Mesendoderm (in vitro differentiated cells): ENCODE results near the gene DMRTB1.
A peak's percentile ranks its signal among the peaks of the same experiment; 100 is the strongest.

Experiments used
- DNase-seq: peaks from one replicate; pipeline ENCODE4 v3.0.0; 2013
- H2AK5ac ChIP-seq: 2 replicates; pipeline ENCODE4 v1.6.1; 2013; ENCODE audit warnings: low read length, inconsistent platforms
- H2BK120ac ChIP-seq: 2 replicates; pipeline ENCODE4 v1.6.1; 2013; ENCODE audit warnings: low read depth, mild to moderate bottlenecking, low read length, moderate library complexity, mixed read lengths
- H2BK15ac ChIP-seq: replicated peaks from 2 replicates; pipeline ENCODE4 v1.6.1; 2013; ENCODE audit warnings: low read depth, mild to moderate bottlenecking, moderate library complexity
- H2BK5ac ChIP-seq: 2 replicates; pipeline ENCODE4 v1.6.1; 2013; ENCODE audit warnings: low read length, inconsistent platforms
- H3K18ac ChIP-seq: 2 replicates; pipeline ENCODE4 v1.6.1; 2013; ENCODE audit warnings: mild to moderate bottlenecking, low read length, mixed read lengths
- H3K23ac ChIP-seq: one replicate; pipeline ENCODE4 v1.6.1; 2013; ENCODE audit warnings: low read length
- H3K27ac ChIP-seq: 2 replicates; pipeline ENCODE4 v1.5.1; 2013; ENCODE audit warnings: low read depth, mild to moderate bottlenecking, inconsistent platforms, low read length, moderate library complexity
- H3K27me3 ChIP-seq: 2 replicates; pipeline ENCODE4 v1.6.1; 2013; ENCODE audit warnings: low read length, control low read depth, mild to moderate bottlenecking, inconsistent platforms; ENCODE audit not compliant: insufficient read depth, poor library complexity
- H3K36me3 ChIP-seq: 2 replicates; pipeline ENCODE4 v1.6.1; 2013; ENCODE audit warnings: low read length, inconsistent platforms; ENCODE audit not compliant: control insufficient read depth, insufficient read depth
- H3K4ac ChIP-seq: one replicate; pipeline ENCODE4 v1.6.1; 2013; ENCODE audit warnings: low read depth, mild to moderate bottlenecking, low read length, moderate library complexity
- H3K4me1 ChIP-seq: 2 replicates; pipeline ENCODE4 v1.6.1; 2013; ENCODE audit warnings: low read depth, low read length, inconsistent platforms; ENCODE audit not compliant: control insufficient read depth
- H3K4me2 ChIP-seq: 2 replicates; pipeline ENCODE4 v1.6.1; 2013; ENCODE audit warnings: low read length
- H3K4me3 ChIP-seq: 2 replicates; pipeline ENCODE4 v1.5.1; 2013; ENCODE audit warnings: mild to moderate bottlenecking, low read length
- H3K56ac ChIP-seq: one replicate; pipeline ENCODE4 v1.6.1; 2013; ENCODE audit warnings: low read length
- H3K79me1 ChIP-seq: 2 replicates; pipeline ENCODE4 v1.6.1; 2013; ENCODE audit warnings: low read length, inconsistent platforms
- H3K79me2 ChIP-seq: 2 replicates; pipeline ENCODE4 v1.6.1; 2013; ENCODE audit warnings: mild to moderate bottlenecking, low read length; ENCODE audit not compliant: control insufficient read depth, insufficient read depth
- H3K9ac ChIP-seq: 2 replicates; pipeline ENCODE4 v1.6.1; 2013; ENCODE audit warnings: low read length, inconsistent platforms
- H4K5ac ChIP-seq: one replicate; pipeline ENCODE4 v1.6.1; 2013; ENCODE audit warnings: low read length
- H4K8ac ChIP-seq: one replicate; pipeline ENCODE4 v1.6.1; 2013; ENCODE audit warnings: low read depth, mild to moderate bottlenecking, control low read depth, low read length, moderate library complexity
- WGBS: extraction: QIAGEN DNeasy Blood & Tissue Kit; methylation state at CpG from one replicate; pipeline ENCODE4 v1.1.7; 2013; ENCODE audit warnings: low lambda C conversion rate, missing lambda C conversion rate; ENCODE audit not compliant: insufficient coverage; ENCODE audit errors: extremely low coverage; 5-methylcytosine and 5-hydroxymethylcytosine counted together

DMRTB1 gene

DNA sequence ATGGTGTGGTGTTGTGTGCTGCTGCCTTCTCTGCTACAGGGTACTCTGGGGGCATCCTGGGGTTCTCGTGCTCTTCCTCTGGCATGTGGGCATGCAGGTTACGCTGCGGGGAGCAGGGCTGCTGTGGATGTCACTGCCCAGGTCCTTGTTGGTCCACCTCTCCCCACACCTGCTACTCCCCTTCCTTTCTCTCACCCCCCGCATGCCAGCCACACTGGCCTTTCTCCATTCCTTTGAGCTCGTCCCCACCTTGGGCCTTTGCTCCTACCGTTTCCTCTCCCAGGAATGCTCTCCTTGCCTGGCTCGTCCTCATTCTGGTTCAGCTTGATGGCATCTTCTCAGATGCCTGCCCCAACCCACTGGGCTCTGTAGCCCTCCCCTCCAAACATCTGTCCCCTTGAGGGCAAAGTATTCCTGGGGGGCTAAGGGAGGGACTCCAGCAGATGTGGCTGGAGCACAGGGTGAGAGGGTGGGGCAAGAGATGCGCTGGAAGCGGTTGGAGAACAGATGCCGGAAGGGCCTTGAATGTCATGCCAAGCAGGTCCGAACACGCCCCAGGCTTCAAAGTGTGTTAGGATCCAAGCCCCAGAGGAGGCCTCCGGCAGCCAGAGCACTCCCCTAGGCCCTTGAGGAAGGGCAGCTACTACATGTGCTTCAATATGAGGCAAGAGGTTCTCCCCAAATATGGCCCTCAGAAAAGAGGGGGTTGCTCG, 23.4 kb downstream of the DMRTB1 start:
- Histone ChIP-seq H3K56ac (no peak overlapping the region), H4K5ac (no peak overlapping the region), H3K36me3 (no peaks in the 10 kb centered on the region), H2BK120ac (no peak overlapping the region), H3K9ac (no peak overlapping the region), H3K4me3 (no peak overlapping the region), H3K4ac (no peak overlapping the region), H3K23ac (no peak overlapping the region), H4K8ac (no peak overlapping the region), H3K4me1 (no peaks in the 10 kb centered on the region), H2BK15ac (no peak overlapping the region), H3K18ac (no peak overlapping the region), H3K79me2 (no peaks in the 10 kb centered on the region), H3K27me3 (no peaks in the 10 kb centered on the region), H2AK5ac (no peak overlapping the region), H2BK5ac (no peak overlapping the region), H3K79me1 (no peaks in the 10 kb centered on the region), H3K27ac (no peak overlapping the region), H3K4me2 (no peak overlapping the region)
- WGBS, result no CpG with 5 or more reads among the region's 14 CpGs
- no peak for DNase-seq

DNA sequence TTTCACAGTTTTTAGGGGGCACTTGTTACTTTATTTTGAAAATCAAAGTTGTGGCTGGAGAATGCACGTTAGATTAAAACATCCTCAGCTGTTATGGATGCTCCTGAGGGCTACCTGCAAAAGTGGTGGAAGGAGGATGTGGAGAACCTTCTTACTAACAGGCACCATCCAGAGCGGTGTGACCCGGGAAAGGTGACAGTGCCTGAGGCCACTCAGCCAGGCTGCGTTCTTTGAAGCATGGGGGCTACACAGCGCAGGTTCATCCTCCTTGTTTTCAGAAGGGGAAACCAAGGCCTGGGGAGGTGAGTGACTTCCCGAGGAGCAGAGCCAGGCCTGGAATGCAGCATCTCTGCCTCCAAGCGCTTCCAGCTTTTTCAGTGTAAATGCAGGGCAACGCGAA, 24.0 kb downstream of the DMRTB1 start:
- Histone ChIP-seq H2BK5ac (no peak overlapping the region), H3K4me2 (no peak overlapping the region), H2BK15ac (no peak overlapping the region), H3K9ac (no peak overlapping the region), H4K8ac (no peak overlapping the region), H3K79me1 (no peaks in the 10 kb centered on the region), H2BK120ac (no peak overlapping the region), H3K27ac (no peak overlapping the region), H3K4ac (no peak overlapping the region), H3K56ac (no peak overlapping the region), H3K27me3 (no peaks in the 10 kb centered on the region), H3K4me1 (no peaks in the 10 kb centered on the region), H4K5ac (no peak overlapping the region), H3K79me2 (no peaks in the 10 kb centered on the region), H3K4me3 (no peak overlapping the region), H3K36me3 (no peaks in the 10 kb centered on the region), H2AK5ac (no peak overlapping the region), H3K18ac (no peak overlapping the region), H3K23ac (no peak overlapping the region)
- WGBS, result no CpG with 5 or more reads among the region's 9 CpGs
- no peak for DNase-seq

DNA sequence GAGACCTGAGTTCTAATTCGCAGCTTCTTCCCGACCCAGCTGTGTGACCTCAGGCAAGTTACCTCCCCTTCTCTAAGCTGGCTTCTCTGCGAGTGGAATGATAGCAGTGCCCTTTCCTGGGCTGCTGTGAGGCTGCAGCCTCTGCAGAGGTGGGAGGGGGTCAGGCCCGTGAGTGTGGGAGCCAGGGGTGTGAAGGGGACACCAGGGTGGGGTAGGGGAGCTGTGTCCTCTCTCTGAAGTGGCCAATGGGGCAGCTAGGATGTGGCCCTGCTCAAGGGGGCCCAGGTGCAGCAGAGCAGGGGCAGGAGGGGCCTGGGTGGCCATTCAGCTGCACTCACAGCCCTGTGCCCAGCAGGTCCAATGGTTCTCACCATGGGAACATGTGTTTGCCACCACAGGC, 24.5 kb downstream of the DMRTB1 start:
- H3K79me1 ChIP-seq, result no peaks in the 10 kb centered on the region
- H2BK5ac ChIP-seq, result no peak overlapping the region
- no peak overlapping the region for H4K8ac ChIP-seq
- H3K18ac ChIP-seq, result no peak overlapping the region
- peak overlapping the region; percentile 73 for H3K23ac ChIP-seq
- no peak overlapping the region for H2BK120ac ChIP-seq
- no peak overlapping the region for H3K4me3 ChIP-seq
- H3K4ac ChIP-seq, result no peak overlapping the region
- no peaks in the 10 kb centered on the region for H3K4me1 ChIP-seq
- no peak overlapping the region for H2AK5ac ChIP-seq
- no peaks in the 10 kb centered on the region for H3K79me2 ChIP-seq
- no peaks in the 10 kb centered on the region for H3K36me3 ChIP-seq
- no peak for DNase-seq
- H3K4me2 ChIP-seq, result no peak overlapping the region
- no peaks in the 10 kb centered on the region for H3K27me3 ChIP-seq
- WGBS, result no CpG with 5 or more reads among the region's 4 CpGs
- H2BK15ac ChIP-seq, result no peak overlapping the region
- no peak overlapping the region for H3K9ac ChIP-seq
- no peak overlapping the region for H4K5ac ChIP-seq
- H3K27ac ChIP-seq, result no peak overlapping the region
- no peak overlapping the region for H3K56ac ChIP-seq

DNA sequence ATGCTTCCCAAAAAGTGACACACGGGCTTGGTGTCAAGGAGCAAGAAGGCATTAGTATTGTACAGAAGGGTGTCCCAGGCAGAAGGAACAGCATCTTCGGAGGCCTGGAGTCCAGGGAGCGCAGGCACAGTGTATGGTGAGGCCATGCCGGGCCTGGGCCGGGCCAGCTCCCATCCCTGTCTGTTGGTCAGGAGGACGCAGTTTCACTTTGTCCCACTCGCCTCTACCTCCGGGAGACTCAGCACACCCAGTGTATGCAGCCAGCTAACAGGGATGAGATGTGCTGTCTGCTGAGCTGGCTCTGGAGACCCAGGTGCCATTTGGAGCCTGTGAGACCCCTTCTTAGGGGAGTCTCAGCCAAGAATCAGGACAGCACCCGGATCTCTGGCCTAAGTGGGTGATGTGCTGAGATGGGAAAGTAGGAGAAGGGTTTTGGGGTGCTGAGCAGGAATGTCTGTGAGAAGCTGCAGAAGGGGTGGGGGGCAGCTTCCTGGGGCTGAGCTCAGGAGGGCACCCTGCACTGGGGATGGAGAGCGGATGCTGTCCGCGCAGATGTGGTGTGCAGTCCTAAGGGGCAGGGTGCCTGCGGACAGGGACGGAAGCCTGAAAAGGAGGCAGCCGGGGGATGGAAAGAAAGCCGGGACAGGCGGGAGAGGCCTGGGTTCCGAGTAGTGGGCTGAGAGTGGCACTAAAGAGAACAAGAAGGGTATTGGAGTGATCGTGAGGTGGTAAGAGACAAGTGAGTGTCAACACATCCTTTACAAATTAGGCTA, 25.7 kb downstream of the DMRTB1 start:
- H3K56ac ChIP-seq, result peak overlapping the region; percentile 78
- WGBS, result no CpG with 5 or more reads among the region's 19 CpGs

DNA sequence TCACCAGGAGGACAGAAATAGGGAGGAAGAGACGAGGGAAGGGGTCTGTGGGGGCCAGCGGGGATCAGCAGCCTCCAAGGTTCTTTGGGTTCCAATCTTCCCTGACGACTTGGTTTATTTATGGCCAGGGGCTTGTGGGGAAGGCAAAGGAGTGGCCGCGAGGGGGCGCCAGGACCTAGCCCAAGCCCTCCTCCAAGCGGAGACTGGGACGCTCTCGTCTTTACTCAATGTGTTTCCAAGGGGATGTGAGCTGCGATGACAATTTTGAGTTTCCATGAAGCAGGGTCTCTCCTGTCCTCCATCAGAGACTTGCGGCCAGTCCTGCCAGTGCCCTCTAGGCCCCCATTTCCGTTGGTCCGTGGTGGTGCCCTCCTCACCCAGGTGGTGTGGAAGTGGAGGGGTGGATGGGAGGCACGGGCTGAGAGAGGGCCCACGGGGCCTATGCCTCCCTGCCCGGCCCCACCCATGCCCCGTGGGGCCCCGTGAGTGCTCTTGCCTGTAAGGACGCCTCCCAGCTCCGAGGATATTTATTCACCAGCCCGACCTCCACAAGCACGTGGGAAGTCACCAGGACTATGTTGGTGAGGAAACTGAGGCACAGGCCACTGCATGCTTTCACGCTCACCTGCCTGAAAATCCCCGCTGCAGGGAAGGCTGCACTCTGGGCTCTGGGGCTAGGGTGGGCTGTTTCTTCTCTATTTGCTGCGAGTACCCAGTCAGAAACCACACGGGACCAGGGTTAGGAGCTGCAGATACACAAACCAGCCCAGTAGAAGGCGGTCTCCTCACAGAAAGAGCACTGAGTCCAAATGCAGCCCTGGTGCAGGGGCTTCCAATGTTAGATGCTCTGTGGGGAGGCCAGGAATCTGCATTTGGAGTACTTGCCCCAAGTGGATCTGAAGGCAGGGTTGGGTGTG, 26.5 kb downstream of the DMRTB1 start:
- H3K79me2 ChIP-seq, result no peaks in the 10 kb centered on the region
- no peak overlapping the region for H3K18ac ChIP-seq
- peak overlapping the region; percentile 8 for H3K4ac ChIP-seq
- H2BK120ac ChIP-seq, result no peak overlapping the region
- H3K4me3 ChIP-seq, result no peak overlapping the region
- H3K56ac ChIP-seq, result peak overlapping the region; percentile 88
- peak; percentile 89 for DNase-seq
- no peak overlapping the region for H2BK15ac ChIP-seq
- H3K4me2 ChIP-seq, result no peak overlapping the region
- no peak overlapping the region for H3K9ac ChIP-seq
- no peaks in the 10 kb centered on the region for H3K36me3 ChIP-seq
- no peaks in the 10 kb centered on the region for H3K4me1 ChIP-seq
- no peak overlapping the region for H2BK5ac ChIP-seq
- no peak overlapping the region for H3K23ac ChIP-seq
- H2AK5ac ChIP-seq, result no peak overlapping the region
- H3K27ac ChIP-seq, result no peak overlapping the region
- no CpG with 5 or more reads among the region's 27 CpGs for WGBS
- no peak overlapping the region for H4K8ac ChIP-seq
- no peaks in the 10 kb centered on the region for H3K27me3 ChIP-seq
- H3K79me1 ChIP-seq, result no peaks in the 10 kb centered on the region
- no peak overlapping the region for H4K5ac ChIP-seq

More for the DNA sequence above, 25.7 kb downstream of the DMRTB1 start:
- Histone ChIP-seq H3K18ac (no peak overlapping the region), H3K4ac (no peak overlapping the region), H2AK5ac (no peak overlapping the region), H2BK5ac (no peak overlapping the region), H4K8ac (no peak overlapping the region), H3K23ac (no peak overlapping the region), H4K5ac (no peak overlapping the region), H2BK120ac (no peak overlapping the region), H3K27ac (no peak overlapping the region), H3K27me3 (no peaks in the 10 kb centered on the region), H3K79me1 (no peaks in the 10 kb centered on the region), H3K9ac (no peak overlapping the region), H3K79me2 (no peaks in the 10 kb centered on the region), H3K36me3 (no peaks in the 10 kb centered on the region), H2BK15ac (no peak overlapping the region), H3K4me1 (no peaks in the 10 kb centered on the region), H3K4me3 (no peak overlapping the region), H3K4me2 (no peak overlapping the region)
- DNase-seq, result no peak
